ENCODE measurements around the gene BNIP3. TPM values are rescaled to one million over a fixed set of nuclear protein-coding genes. Genes with fewer than 3 reads are reported as not detected.
"Not testable (repeated sequence)": the region's sequence is repeated elsewhere in the genome, so short reads cannot be mapped to it uniquely, and the experiment has no call there.

Gene BNIP3
- total RNA-seq, 1 donor from 2014 or later: 85.7 TPM

DNA sequence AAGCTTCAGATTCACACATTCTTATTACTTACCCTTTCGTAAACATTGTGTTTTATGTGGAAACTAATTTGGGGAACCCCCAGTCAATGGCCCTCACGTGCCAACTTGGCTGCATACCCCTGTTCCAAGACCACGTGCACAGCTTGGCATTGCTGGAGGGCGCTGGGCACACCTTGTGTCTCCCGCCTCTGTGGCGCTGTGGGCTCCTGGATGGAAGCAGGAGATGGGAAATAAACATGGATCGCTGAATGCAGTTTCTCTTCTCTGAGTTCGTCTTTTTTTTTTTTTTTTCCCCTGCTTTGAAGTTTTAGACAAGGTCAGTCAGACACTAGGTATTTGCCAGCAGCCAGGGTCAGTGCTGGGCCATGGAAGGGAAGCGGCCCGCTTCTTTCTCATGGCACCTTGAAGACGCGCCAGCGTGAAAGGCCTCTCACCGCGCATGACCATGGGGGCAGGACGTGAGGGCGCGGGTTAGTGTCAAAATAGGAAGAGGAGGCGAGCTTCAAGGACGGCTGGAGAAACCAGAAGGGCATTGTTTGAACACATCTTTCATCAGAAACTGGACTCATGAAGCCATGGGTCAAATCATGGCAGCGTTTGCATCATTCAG is 27.3 kb downstream of the BNIP3 start:
- no peak for DNase-seq (ENCODE audit: low read depth, low spot score)

- not testable (repeated sequence) for DNase-seq (ENCODE audit: low read depth, low spot score)
These were observed 31.8 kb downstream of the BNIP3 start for GRCh38 chr10:131949908-131950307.

DNA sequence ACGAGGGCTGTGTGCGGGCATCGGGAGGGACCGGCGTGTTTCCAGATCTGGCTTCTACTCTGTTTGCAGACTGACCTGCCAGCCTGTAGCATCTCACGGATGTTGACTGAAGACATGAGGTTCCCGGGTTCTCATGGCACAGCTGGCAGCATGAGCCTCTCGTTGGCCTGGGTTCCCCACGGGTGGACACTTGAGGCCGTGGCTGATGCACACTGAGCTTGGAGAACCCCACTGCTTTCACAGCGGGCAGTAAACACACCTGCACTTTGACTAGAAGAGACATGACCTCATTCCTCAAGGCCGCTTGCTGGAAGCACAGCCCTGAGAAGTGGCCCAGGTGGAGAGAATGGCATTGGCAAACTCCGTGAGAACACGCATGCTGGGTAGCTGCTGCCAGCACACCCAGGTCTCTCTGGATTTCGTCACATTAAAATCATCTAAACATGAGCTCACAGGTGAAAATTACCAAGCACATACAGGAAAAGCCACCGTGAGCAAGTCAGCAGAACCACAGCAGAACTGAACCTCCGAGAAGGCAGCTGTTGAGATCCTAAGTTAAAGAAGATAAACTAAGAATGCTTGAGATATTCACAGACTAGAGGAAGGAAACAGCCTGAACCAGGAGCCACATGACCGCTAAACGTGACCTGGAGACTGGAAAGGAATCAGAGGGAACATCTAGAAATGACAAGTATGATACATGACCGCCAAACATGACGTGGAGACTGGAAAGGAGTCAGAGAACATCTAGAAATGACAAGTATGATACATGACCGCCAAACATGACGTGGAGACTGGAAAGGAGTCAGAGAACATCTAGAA is 32.5 kb downstream of the BNIP3 start:
- DNase-seq (ENCODE audit: low read depth, low spot score): no peak

- DNase-seq (ENCODE audit: low read depth, low spot score): no peak
These were observed 33.2 kb downstream of the BNIP3 start for GRCh38 chr10:131948501-131948900.

DNA sequence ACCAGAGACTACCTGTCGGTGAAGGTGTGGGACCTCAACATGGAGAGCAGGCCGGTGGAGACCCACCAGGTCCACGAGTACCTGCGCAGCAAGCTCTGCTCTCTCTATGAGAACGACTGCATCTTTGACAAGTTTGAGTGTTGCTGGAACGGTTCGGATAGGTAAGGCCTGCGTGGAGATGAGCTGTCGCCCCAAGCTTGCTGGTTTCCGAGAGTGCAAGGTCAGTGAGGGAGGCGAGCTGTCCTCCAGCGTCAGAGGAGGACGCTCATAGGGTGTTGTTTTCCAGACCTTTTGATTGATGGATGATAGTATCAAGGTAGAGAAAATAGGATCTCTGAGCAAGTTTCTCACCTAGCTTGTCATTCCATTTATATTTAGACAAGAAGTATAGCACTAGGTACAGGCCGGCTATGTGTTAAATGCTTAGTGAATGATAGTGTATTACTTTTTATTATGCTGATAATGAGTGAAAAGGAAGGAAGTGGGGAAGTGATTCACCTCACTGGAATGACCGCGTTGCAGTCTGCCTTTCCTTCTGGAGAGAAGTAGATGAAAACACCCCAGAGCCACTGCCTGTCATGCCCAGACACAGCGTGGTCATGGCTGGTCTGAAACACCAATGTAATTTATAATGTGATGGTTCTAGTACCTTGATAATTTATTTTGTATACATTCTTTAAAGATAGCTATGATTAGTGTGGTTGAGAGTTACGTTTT is 33.9 kb downstream of the BNIP3 start:
- DNase-seq (ENCODE audit: low read depth, low spot score): peak; percentile 87

- no peak for DNase-seq (ENCODE audit: low read depth, low spot score)
These were observed 34.8 kb downstream of the BNIP3 start for GRCh38 chr10:131946880-131947279.

- DNase-seq (ENCODE audit: low read depth, low spot score): peak; percentile 68
These were observed 35.4 kb downstream of the BNIP3 start for GRCh38 chr10:131946321-131946751.

DNA sequence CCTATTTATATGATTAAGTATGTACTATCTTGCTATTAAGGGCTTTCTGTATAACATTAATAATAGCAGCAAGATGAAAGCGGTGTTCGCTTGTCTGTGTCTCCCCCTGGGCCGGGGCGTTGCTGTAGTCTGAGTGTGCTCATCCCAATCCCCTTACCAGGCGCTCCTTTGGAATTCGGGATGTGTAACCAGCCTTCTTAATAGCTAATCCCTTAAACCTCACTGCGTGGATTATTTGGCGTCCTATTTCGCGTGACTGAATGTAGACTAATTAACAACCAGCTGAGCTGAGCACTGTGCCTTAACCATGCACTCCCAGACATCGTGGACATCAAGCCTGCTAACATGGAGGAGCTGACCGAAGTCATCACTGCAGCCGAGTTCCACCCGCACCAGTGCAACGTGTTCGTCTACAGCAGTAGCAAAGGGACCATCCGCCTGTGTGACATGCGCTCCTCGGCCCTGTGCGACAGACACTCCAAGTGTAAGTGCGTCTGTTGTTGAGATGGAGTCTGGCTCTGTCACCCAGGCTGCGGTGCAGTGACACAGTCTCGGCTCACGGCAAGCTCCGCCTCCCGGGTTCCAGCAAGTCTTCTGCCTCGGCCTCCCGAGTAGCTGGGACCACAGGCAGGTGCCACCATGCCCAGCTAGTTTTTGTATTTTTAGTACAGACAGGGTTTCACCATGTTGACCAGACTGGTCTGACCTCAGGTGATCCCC is 36.6 kb downstream of the BNIP3 start:
- no peak for DNase-seq (ENCODE audit: low read depth, low spot score)

DNA sequence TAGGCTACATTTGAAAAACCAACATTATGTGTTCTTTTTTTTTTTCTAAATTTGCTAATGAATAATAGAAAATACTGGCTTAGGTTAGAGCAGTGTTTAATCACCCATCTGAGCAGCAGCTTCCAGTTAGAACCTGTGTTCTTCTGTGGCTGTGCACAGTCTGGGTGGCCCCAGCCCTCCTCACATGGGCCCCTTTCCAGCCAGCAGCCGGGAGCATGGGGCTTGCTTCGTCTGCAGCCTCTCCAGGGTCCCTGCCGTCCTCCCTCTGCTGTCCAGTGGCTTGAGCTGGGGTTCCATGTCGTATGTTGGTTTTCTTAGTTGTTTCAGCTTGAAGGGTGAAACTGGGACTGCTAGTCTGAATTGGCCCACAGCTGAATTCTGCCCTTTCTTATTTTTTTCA is 37.3 kb downstream of the BNIP3 start:
- no peak for DNase-seq (ENCODE audit: low read depth, low spot score)

GRCh38 chr10:131943021-131943814 is 38.5 kb downstream of the BNIP3 start:
- no peak for DNase-seq (ENCODE audit: low read depth, low spot score)

GRCh38 chr10:131942455-131942854 is 39.3 kb downstream of the BNIP3 start:
- DNase-seq (ENCODE audit: low read depth, low spot score): no peak

GRCh38 chr10:131938681-131939080 is 43.0 kb downstream of the BNIP3 start:
- DNase-seq (ENCODE audit: low read depth, low spot score): no peak

- DNase-seq (ENCODE audit: low read depth, low spot score): no peak
These were observed 43.9 kb downstream of the BNIP3 start for GRCh38 chr10:131937836-131938235.

DNA sequence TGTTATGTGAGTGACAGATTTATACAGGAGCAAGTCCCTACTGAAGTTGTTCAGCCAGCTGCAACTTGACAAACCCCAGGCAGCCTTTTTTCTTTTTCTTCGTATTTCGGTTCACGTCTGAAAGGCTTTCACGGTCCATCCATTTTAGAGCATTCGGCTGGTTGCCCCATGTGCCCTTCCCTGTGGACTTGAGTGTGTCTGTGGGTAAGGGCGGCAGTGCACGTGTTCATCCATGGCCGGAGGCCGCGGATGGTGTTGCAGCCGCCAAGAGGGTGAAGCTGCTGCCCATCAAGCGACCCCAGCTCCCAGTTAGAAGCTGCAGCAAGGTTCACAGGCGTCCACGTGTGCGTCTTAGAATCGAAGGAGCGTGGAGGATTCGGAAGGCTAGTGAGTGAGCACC is 45.0 kb downstream of the BNIP3 start:
- no peak for DNase-seq (ENCODE audit: low read depth, low spot score)

GRCh38 chr10:131936294-131936693 is 45.4 kb downstream of the BNIP3 start:
- DNase-seq (ENCODE audit: low read depth, low spot score): no peak

- no peak for DNase-seq (ENCODE audit: low read depth, low spot score)
These were observed 46.5 kb downstream of the BNIP3 start for GRCh38 chr10:131935260-131935659.

- no peak for DNase-seq (ENCODE audit: low read depth, low spot score)
These were observed 47.0 kb downstream of the BNIP3 start for GRCh38 chr10:131934769-131935168.

DNA sequence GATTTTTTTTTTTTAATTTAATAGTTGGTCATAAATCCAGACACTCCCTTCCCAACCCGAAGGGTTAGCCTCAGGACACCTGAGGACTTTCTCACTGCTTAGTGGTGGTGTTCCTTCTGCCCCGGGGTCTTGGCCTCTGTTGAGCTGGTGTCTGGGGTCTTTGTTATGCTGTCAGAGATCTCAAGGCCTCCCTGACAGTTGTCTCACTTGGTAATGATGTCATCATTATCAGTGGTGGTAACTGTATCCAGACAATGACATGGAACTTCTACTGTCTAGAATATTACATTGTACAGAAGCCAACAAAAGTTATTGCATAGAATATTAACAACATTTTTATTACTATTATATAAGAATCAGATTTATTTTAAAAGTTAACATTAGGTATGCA is 48.0 kb downstream of the BNIP3 start:
- DNase-seq (ENCODE audit: low read depth, low spot score): no peak

DNA sequence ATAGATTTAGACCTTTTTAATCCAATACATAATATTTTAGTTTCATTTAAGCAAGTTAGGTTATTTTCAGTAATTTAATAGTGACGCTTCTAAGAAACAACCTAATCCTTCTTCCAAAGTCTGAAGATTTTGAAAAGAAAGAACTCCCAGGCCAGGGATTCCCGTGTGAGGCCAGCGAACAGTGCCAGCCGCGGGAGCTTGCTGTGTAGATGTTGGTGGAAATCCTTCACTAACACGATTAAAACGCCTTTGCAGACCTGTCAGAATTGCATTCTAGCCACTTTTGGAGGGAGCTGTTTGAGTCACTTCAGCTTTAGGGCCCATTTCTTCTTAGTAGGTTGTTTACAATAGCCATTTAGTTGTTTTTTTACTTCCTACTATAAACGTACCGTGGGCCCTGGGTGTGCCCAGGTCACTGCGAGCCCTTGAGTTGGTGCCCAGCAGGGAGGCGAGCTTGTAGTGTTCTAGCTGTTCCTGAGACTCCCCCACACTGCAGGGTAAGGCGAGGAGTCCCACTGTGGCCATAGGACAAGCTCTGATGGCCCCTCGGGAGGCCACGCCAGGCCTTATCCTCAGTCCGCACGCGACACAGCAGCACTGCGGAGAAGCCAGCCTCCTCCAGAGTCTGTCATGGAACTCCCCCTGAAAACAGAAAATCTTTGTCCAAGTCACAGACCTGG is 48.6 kb downstream of the BNIP3 start:
- no peak for DNase-seq (ENCODE audit: low read depth, low spot score)

DNA sequence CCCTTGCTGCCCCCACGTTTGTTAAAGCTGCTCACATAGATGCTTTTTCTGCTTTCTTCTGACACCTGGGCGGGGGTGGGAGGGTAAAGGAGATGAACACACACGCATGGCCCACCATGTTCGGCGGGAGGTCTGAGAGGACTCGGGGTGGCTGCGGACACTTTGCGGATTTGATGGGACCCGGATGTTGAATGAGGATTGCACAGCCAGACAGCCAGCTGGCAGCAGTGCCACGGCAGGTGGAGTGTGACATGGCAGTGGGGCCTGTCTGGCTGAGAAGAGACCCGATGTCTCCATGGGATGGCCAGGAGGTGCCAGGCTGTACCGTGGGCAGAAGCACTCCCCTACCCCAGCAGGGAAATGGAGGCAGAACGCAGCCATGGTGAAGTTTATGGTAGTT is 49.7 kb downstream of the BNIP3 start:
- DNase-seq (ENCODE audit: low read depth, low spot score): no peak
